HG02938 (cell line): Measurements from ENCODE around the gene BPIFB6.

ENCODE experiments used
- ATAC-seq: cut with Tn5 transposase; IDR thresholded peaks from one replicate; pipeline ENCODE4 v1.9.1; 2021; ENCODE audit warnings: mild to moderate bottlenecking, moderate library complexity; ENCODE audit not compliant: unreplicated experiment

The BPIFB6 gene

GRCh38 chr20:33015114-33015484 is 16.3 kb upstream of the BPIFB6 start:
- no peak for ATAC-seq

- no peak for ATAC-seq
Observed at GRCh38 chr20:33015700-33016580, 15.5 kb upstream of the BPIFB6 start.

- ATAC-seq: no peak
Observed at GRCh38 chr20:33016581-33017109, 14.8 kb upstream of the BPIFB6 start.

GRCh38 chr20:33017542-33017941 is 13.9 kb upstream of the BPIFB6 start:
- no peak for ATAC-seq

- ATAC-seq: no peak
Observed at GRCh38 chr20:33018169-33018931, 13.1 kb upstream of the BPIFB6 start.

- ATAC-seq: no peak
Observed at GRCh38 chr20:33019465-33020277, 11.8 kb upstream of the BPIFB6 start.

- ATAC-seq: no peak
Observed at GRCh38 chr20:33020278-33021161, 10.9 kb upstream of the BPIFB6 start.

- no peak for ATAC-seq
Observed at GRCh38 chr20:33021879-33022278, 9.6 kb upstream of the BPIFB6 start.

GRCh38 chr20:33022289-33022688 is 9.2 kb upstream of the BPIFB6 start:
- ATAC-seq: no peak

- ATAC-seq: no peak
Observed at GRCh38 chr20:33022694-33023438, 8.6 kb upstream of the BPIFB6 start.

- ATAC-seq: no peak
Observed at GRCh38 chr20:33023439-33024242, 7.8 kb upstream of the BPIFB6 start.

- no peak for ATAC-seq
Observed at GRCh38 chr20:33024243-33024560, 7.2 kb upstream of the BPIFB6 start.

- ATAC-seq: no peak
Observed at GRCh38 chr20:33024609-33025317, 6.7 kb upstream of the BPIFB6 start.

- no peak for ATAC-seq
Observed at GRCh38 chr20:33025318-33025876, 6.1 kb upstream of the BPIFB6 start.

- no peak for ATAC-seq
Observed at GRCh38 chr20:33026072-33026778, 5.2 kb upstream of the BPIFB6 start.

GRCh38 chr20:33026779-33027759 is 4.4 kb upstream of the BPIFB6 start:
- ATAC-seq: no peak
